K562 (cell line): ENCODE data around the gene RNU1-2. TPM values are rescaled to one million over a fixed set of nuclear protein-coding genes. Genes with fewer than 3 reads are reported as not detected.

Experiments used
- C11orf30 ChIP-seq: fragments of 450-650 bp; IDR thresholded peaks from 2 replicates; pipeline ENCODE4 v1.6.1; 2016; ENCODE audit warnings: low read depth, mild to moderate bottlenecking
- CTBP1 ChIP-seq: fragments of 450-650 bp; IDR thresholded peaks from 2 replicates; pipeline ENCODE4 v1.6.1; 2016; ENCODE audit warnings: borderline replicate concordance
- DDX20 ChIP-seq: fragments of 450-650 bp; IDR thresholded peaks from 2 replicates; pipeline ENCODE4 v1.6.1; 2016; ENCODE audit warnings: missing genetic modification characterization, low read depth, mild to moderate bottlenecking, missing compliant biosample characterization, moderate library complexity
- JUN ChIP-seq, 2 experiments: sonication (generic) in 1 of 2; formaldehyde crosslinking in 1 of 2; IDR thresholded peaks; 2 replicates each; pipeline versions ENCODE4 v1.6.1 to v1.8.0; 2012 to 2022; ENCODE audit warnings: borderline replicate concordance in 2 of 2, mild to moderate bottlenecking in 2 of 2, improper control_type of control experiment in 1 of 2, low read depth in 1 of 2, low read length in 1 of 2, missing genetic modification reagents in 1 of 2
- MAX ChIP-seq: sonication (generic); formaldehyde crosslinking; IDR thresholded peaks from 2 replicates; pipeline ENCODE4 v1.9.0; 2022; ENCODE audit warnings: mild to moderate bottlenecking, missing genetic modification reagents
- NBN ChIP-seq: fragments of 450-650 bp; IDR thresholded peaks from 2 replicates; pipeline ENCODE4 v1.6.1; 2016; ENCODE audit warnings: low read depth, mild to moderate bottlenecking
- NRF1 ChIP-seq, 2 experiments: fragments of 450-650 bp; IDR thresholded peaks in 1 of 2; conservative IDR thresholded peaks in 1 of 2; 2 replicates each; pipeline ENCODE4 v1.6.1; 2014; ENCODE audit warnings: mild to moderate bottlenecking in 2 of 2
- RNF219 ChIP-seq: fragments of 250-450 bp; sonication (Bioruptor Pico); IDR thresholded peaks from 2 replicates; pipeline ENCODE4 v1.5.0; 2022; ENCODE audit warnings: mild to moderate bottlenecking
- ZHX1 ChIP-seq: fragments of 150-350 bp; conservative IDR thresholded peaks from 2 replicates; pipeline ENCODE4 v1.6.1; 2014; ENCODE audit warnings: low read length
- ZKSCAN1 ChIP-seq: fragments of 150-350 bp; IDR thresholded peaks from 2 replicates; pipeline ENCODE4 v1.6.1; 2016; ENCODE audit warnings: low read depth, low read length
- ZKSCAN8 ChIP-seq: fragments of 200-800 bp; sonication (Bioruptor generic); IDR thresholded peaks from 2 replicates; pipeline ENCODE4 v1.6.1; 2016; ENCODE audit warnings: missing genetic modification characterization, missing compliant biosample characterization
- ZNF586 ChIP-seq: fragments of 450-650 bp; formaldehyde crosslinking; conservative IDR thresholded peaks from 2 replicates; pipeline ENCODE4 v1.4.0; 2020; ENCODE audit warnings: mild to moderate bottlenecking, moderate library complexity
- ZNF77 ChIP-seq: fragments of 250-450 bp; sonication (Bioruptor Pico); IDR thresholded peaks from 2 replicates; pipeline ENCODE4 v1.5.0; 2020
- polyA plus RNA-seq, 8 experiments: library from polyadenylated mRNA; depleted of rRNA in 4 of 8; stranded (reverse) in 5 of 8; unstranded in 3 of 8; fragments of >200 nt; fragmentation: Nextera tagmentation in 2 of 8; fragmentation: Illumina TruSeq in 1 of 8; extraction: Ambion mirVana in 2 of 8; extraction: Trizol in 1 of 8; gene quantifications; 2 replicates each; pipeline versions ENCODE4 v1.2.1 to v1.2.3, GENCODE V29; 2011 to 2014; ENCODE audit warnings: inconsistent platforms in 1 of 8, missing spikeins in 1 of 8
- total RNA-seq, 7 experiments: library from RNA; depleted of rRNA in 6 of 7; stranded (reverse); fragments of >200 nt in 6 of 7; fragmentation: Illumina TruSeq in 2 of 7; extraction: Trizol in 2 of 7; gene quantifications; 2 replicates each; pipeline versions ENCODE4 v1.2.1 to v1.2.3, GENCODE V29; 2011 to 2021; ENCODE audit warnings: low replicate concordance in 1 of 7
- TF ChIP-seq, protein P1 (sequence below): sonication (generic); formaldehyde crosslinking; IDR thresholded peaks from 2 replicates; pipeline ENCODE4 v1.8.0; 2022; ENCODE audit warnings: mild to moderate bottlenecking, missing genetic modification reagents

RNU1-2 gene
- total and polyA plus RNA-seq, 9 of the 15 experiments (the other 6 are each of a cell fraction or from before 2014, with no cell fraction given), result under 0.01 to 32,823 (median 2,538) TPM; not detected in 4

- peak; percentile 84 for TF ChIP-seq ZHX1
- peak; percentile 2; the same call in 1 of the 2 replicates for TF ChIP-seq JUN (IDR thresholded peaks at IDR 0.05; ENCODE audit: borderline replicate concordance, low read depth, low read length)
- TF ChIP-seq JUN (CRISPR knock-in tag; IDR thresholded peaks at IDR 0.05; ENCODE audit: borderline replicate concordance), result 0 out of 2 replicates have a peak, but pooled peaks have one; percentile 44
- TF ChIP-seq, protein P1, sequence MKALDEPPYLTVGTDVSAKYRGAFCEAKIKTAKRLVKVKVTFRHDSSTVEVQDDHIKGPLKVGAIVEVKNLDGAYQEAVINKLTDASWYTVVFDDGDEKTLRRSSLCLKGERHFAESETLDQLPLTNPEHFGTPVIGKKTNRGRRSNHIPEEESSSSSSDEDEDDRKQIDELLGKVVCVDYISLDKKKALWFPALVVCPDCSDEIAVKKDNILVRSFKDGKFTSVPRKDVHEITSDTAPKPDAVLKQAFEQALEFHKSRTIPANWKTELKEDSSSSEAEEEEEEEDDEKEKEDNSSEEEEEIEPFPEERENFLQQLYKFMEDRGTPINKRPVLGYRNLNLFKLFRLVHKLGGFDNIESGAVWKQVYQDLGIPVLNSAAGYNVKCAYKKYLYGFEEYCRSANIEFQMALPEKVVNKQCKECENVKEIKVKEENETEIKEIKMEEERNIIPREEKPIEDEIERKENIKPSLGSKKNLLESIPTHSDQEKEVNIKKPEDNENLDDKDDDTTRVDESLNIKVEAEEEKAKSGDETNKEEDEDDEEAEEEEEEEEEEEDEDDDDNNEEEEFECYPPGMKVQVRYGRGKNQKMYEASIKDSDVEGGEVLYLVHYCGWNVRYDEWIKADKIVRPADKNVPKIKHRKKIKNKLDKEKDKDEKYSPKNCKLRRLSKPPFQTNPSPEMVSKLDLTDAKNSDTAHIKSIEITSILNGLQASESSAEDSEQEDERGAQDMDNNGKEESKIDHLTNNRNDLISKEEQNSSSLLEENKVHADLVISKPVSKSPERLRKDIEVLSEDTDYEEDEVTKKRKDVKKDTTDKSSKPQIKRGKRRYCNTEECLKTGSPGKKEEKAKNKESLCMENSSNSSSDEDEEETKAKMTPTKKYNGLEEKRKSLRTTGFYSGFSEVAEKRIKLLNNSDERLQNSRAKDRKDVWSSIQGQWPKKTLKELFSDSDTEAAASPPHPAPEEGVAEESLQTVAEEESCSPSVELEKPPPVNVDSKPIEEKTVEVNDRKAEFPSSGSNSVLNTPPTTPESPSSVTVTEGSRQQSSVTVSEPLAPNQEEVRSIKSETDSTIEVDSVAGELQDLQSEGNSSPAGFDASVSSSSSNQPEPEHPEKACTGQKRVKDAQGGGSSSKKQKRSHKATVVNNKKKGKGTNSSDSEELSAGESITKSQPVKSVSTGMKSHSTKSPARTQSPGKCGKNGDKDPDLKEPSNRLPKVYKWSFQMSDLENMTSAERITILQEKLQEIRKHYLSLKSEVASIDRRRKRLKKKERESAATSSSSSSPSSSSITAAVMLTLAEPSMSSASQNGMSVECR (CRISPR knock-in tag), result peak; percentile 86
- TF ChIP-seq C11orf30, result no peak
- peak; percentile 69; the same call in 1 of the 2 replicates for TF ChIP-seq CTBP1
- TF ChIP-seq ZKSCAN1, result peak; percentile 18; the same call in 1 of the 2 replicates
- peak; percentile 88 for TF ChIP-seq MAX
- peak; percentile 98 for TF ChIP-seq ZNF77 (CRISPR knock-in tag)
- peak; percentile 94 for TF ChIP-seq NBN
- TF ChIP-seq DDX20 (tag), result no peak
- peak in 1 of 2 experiments; percentile 2; a peak in 2 of 4 replicates for TF ChIP-seq NRF1 (conservative IDR thresholded peaks at IDR 0.05 in 1 of 2, IDR thresholded peaks at IDR 0.05 in 1 of 2)
- TF ChIP-seq RNF219, result peak; percentile 98
- peak; percentile 99 for TF ChIP-seq ZNF586 (CRISPR knock-in tag)
- TF ChIP-seq ZKSCAN8, result peak; percentile 78; the same call in 1 of the 2 replicates
Observed at GRCh38 chr1:16905110-16905867, 9.5 kb downstream of the RNU1-2 start (continued).
